DND-41 (cell line): ENCODE results near the gene DDX50.

Source experiments
- ATAC-seq: fragments of 200-7000 bp; cut with Tn5 transposase; 3 replicates; pipeline ENCODE4 v1.9.1; 2021; ENCODE audit warnings: low read depth; ENCODE audit not compliant: insufficient read depth
- DNase-seq: peaks from one replicate; pipeline ENCODE4 v3.0.0-alpha.2; 2020
- H2AFZ ChIP-seq: 2 replicates; pipeline ENCODE4 v1.6.0; 2012; ENCODE audit warnings: low read depth, low read length
- H3K27ac ChIP-seq: 2 replicates; pipeline ENCODE4 v1.5.1; 2012; ENCODE audit warnings: low read length, inconsistent platforms
- H3K27me3 ChIP-seq: fragments of 200-600 bp; sonication (generic); 2 replicates; pipeline ENCODE4 v1.6.0; 2012; ENCODE audit warnings: low read length, mild to moderate bottlenecking, inconsistent platforms; ENCODE audit not compliant: insufficient read depth, poor library complexity
- H3K36me3 ChIP-seq: 2 replicates; pipeline ENCODE4 v1.5.1; 2012; ENCODE audit warnings: low read length, inconsistent platforms; ENCODE audit not compliant: insufficient read depth
- H3K4me1 ChIP-seq: 2 replicates; pipeline ENCODE4 v1.5.1; 2012; ENCODE audit warnings: mild to moderate bottlenecking, low read length; ENCODE audit not compliant: insufficient read depth
- H3K4me2 ChIP-seq: 2 replicates; pipeline ENCODE4 v1.6.0; 2012; ENCODE audit warnings: mild to moderate bottlenecking, moderate library complexity, low read length, inconsistent platforms; ENCODE audit not compliant: insufficient read depth
- H3K4me3 ChIP-seq, 2 experiments: fragments of 200-600 bp in 1 of 2; shearing (Covaris generic) in 1 of 2; 2 replicates each; pipeline ENCODE4 v1.5.1; 2012 to 2016; ENCODE audit warnings: inconsistent platforms in 2 of 2, low read length in 2 of 2, mild to moderate bottlenecking in 2 of 2, low read depth in 1 of 2, moderate library complexity in 1 of 2
- H3K79me2 ChIP-seq: 2 replicates; pipeline ENCODE4 v1.6.0; 2012; ENCODE audit warnings: low read length, inconsistent platforms; ENCODE audit not compliant: insufficient read depth
- H3K9ac ChIP-seq: 2 replicates; pipeline ENCODE4 v1.6.0; 2012; ENCODE audit warnings: low read depth, mild to moderate bottlenecking, inconsistent platforms, low read length, moderate library complexity
- H3K9me3 ChIP-seq: 2 replicates; pipeline ENCODE4 v1.5.1; 2012; ENCODE audit warnings: low read length, moderate library complexity, mild to moderate bottlenecking, inconsistent platforms; ENCODE audit not compliant: insufficient read depth, severe bottlenecking
- H4K20me1 ChIP-seq: 2 replicates; pipeline ENCODE4 v1.6.0; 2012; ENCODE audit warnings: low read length; ENCODE audit not compliant: insufficient read depth
- CTCF ChIP-seq: IDR thresholded peaks from 2 replicates; pipeline ENCODE4 v1.5.1; 2012; ENCODE audit warnings: borderline replicate concordance, low read length, moderate library complexity, mild to moderate bottlenecking; ENCODE audit not compliant: poor library complexity, severe bottlenecking; ENCODE audit errors: extremely low read depth
- EZH2 ChIP-seq: IDR thresholded peaks from 3 replicates; pipeline ENCODE4 v1.6.1; 2012; ENCODE audit warnings: borderline replicate concordance, low read depth, mild to moderate bottlenecking, moderate library complexity, low read length, inconsistent platforms; ENCODE audit not compliant: severe bottlenecking

Gene DDX50

GRCh38 chr10:68878496-68878895 lies 22.6 kb upstream of the DDX50 start:
- TF ChIP-seq EZH2 (no peak), CTCF (no peak)
- no peak for ATAC-seq

GRCh38 chr10:68879628-68880027 lies 21.5 kb upstream of the DDX50 start:
- TF ChIP-seq CTCF (no peak), EZH2 (no peak)
- no peaks in the 10 kb centered on the region for H3K9me3 ChIP-seq
- no peaks in the 10 kb centered on the region for H3K79me2 ChIP-seq
- H3K4me2 ChIP-seq, result no peak overlapping the region
- ATAC-seq (no peak), DNase-seq (no peak)
- no peaks in the 10 kb centered on the region for H3K36me3 ChIP-seq
- no peaks in the 10 kb centered on the region for H3K4me1 ChIP-seq
- no peak overlapping the region for H2AFZ ChIP-seq
- no peaks in the 10 kb centered on the region for H3K27me3 ChIP-seq
- H3K4me3 ChIP-seq, result no peak overlapping the region
- H3K9ac ChIP-seq, result no peak overlapping the region
- H4K20me1 ChIP-seq, result no peaks in the 10 kb centered on the region
- no peak overlapping the region for H3K27ac ChIP-seq

More at GRCh38 chr10:68878496-68878895, 22.6 kb upstream of the DDX50 start:
- Histone ChIP-seq H3K9ac (no peak overlapping the region), H3K36me3 (no peaks in the 10 kb centered on the region), H3K27me3 (no peaks in the 10 kb centered on the region), H3K9me3 (no peaks in the 10 kb centered on the region), H3K4me1 (no peaks in the 10 kb centered on the region), H3K79me2 (no peaks in the 10 kb centered on the region), H3K4me2 (no peak overlapping the region), H2AFZ (no peak overlapping the region), H4K20me1 (no peaks in the 10 kb centered on the region), H3K27ac (no peak overlapping the region), H3K4me3 (no peak overlapping the region)
- no peak for DNase-seq

- ATAC-seq, result no peak
Measured at GRCh38 chr10:68880181-68880580, 20.9 kb upstream of the DDX50 start.

More at GRCh38 chr10:68880181-68880580, 20.9 kb upstream of the DDX50 start:
- Histone ChIP-seq H3K79me2 (no peaks in the 10 kb centered on the region), H3K4me3 (no peak overlapping the region), H3K9ac (no peak overlapping the region), H3K4me1 (no peaks in the 10 kb centered on the region), H3K27me3 (no peaks in the 10 kb centered on the region), H3K36me3 (no peaks in the 10 kb centered on the region), H4K20me1 (no peaks in the 10 kb centered on the region), H3K9me3 (no peaks in the 10 kb centered on the region), H3K27ac (no peak overlapping the region), H2AFZ (no peak overlapping the region), H3K4me2 (no peak overlapping the region)
- no peak for DNase-seq
- TF ChIP-seq CTCF (no peak), EZH2 (no peak)
